IMR-90 (cell line): ENCODE data around the gene SEMA5A. TPM values are rescaled to one million over a fixed set of nuclear protein-coding genes. Genes with fewer than 3 reads are reported as not detected.

Source experiments
- ATAC-seq: fragments of 200-7000 bp; cut with Tn5 transposase; 2 replicates; pipeline ENCODE4 v1.9.1; 2020; ENCODE audit warnings: low read depth, mild to moderate bottlenecking, moderate library complexity
- BruUV-seq: library from RNA; stranded (reverse); fragments of 400-500 nt; replicated peaks from 2 replicates; lab custom pipeline; 2021; lab: Mats Ljungman, UMichigan
- CTCF ChIA-PET: fragments of 300-600 bp; formaldehyde crosslinking; extraction: SDS; loops from one replicate; lab custom pipeline; 2021; ENCODE audit warnings: antibody characterized with exemption; lab: Yijun Ruan, JAX
- POLR2A ChIA-PET: fragments of 300-600 bp; sonication (Branson Sonifier 250); formaldehyde crosslinking; loops from one replicate; lab custom pipeline; 2022; ENCODE audit warnings: antibody characterized with exemption; ENCODE audit not compliant: unreplicated experiment; lab: Charles Lee
- DNase-seq: peaks from one replicate; pipeline ENCODE4 v3.0.0; 2013
- H2AFZ ChIP-seq: replicated peaks from 2 replicates; pipeline ENCODE3; 2013; ENCODE audit warnings: low read length, mild to moderate bottlenecking; ENCODE audit not compliant: poor library complexity
- H2AK5ac ChIP-seq: 2 replicates; pipeline ENCODE4 v1.6.1; 2013; ENCODE audit warnings: low read depth, low read length, inconsistent platforms
- H2AK9ac ChIP-seq: replicated peaks from 2 replicates; pipeline ENCODE3; 2013; ENCODE audit warnings: mild to moderate bottlenecking, low read depth, low read length, moderate library complexity; ENCODE audit not compliant: poor library complexity
- H2BK120ac ChIP-seq: 2 replicates; pipeline ENCODE4 v1.6.1; 2013; ENCODE audit warnings: low read depth, low read length, inconsistent platforms
- H2BK15ac ChIP-seq: 3 replicates; pipeline ENCODE4 v1.6.1; 2013; ENCODE audit warnings: low read depth, low read length, inconsistent platforms
- H2BK20ac ChIP-seq: 2 replicates; pipeline ENCODE4 v1.6.1; 2013; ENCODE audit warnings: low read depth, mild to moderate bottlenecking, inconsistent platforms, low read length, moderate library complexity
- H2BK5ac ChIP-seq: 2 replicates; pipeline ENCODE4 v1.6.1; 2013; ENCODE audit warnings: mild to moderate bottlenecking, low read depth, low read length, inconsistent platforms; ENCODE audit not compliant: poor library complexity, severe bottlenecking
- H3K14ac ChIP-seq: replicated peaks from 2 replicates; pipeline ENCODE4 v1.6.1; 2013; ENCODE audit warnings: low read depth, low read length, inconsistent platforms
- H3K18ac ChIP-seq: 2 replicates; pipeline ENCODE4 v1.6.1; 2013; ENCODE audit warnings: low read depth, low read length, control low read depth
- H3K23ac ChIP-seq: 2 replicates; pipeline ENCODE4 v1.6.1; 2013; ENCODE audit warnings: low read depth, low read length, inconsistent platforms
- H3K27ac ChIP-seq: 2 replicates; pipeline ENCODE4 v1.5.1; 2013; ENCODE audit warnings: mild to moderate bottlenecking, control low read depth, low read length; ENCODE audit not compliant: insufficient read depth
- H3K27me3 ChIP-seq: 2 replicates; pipeline ENCODE4 v1.6.1; 2013; ENCODE audit warnings: low read length; ENCODE audit not compliant: control insufficient read depth, insufficient read depth
- H3K36me3 ChIP-seq: 2 replicates; pipeline ENCODE4 v1.6.1; 2013; ENCODE audit warnings: low read length, mixed read lengths; ENCODE audit not compliant: control insufficient read depth, insufficient read depth
- H3K4ac ChIP-seq: 2 replicates; pipeline ENCODE4 v1.6.1; 2013; ENCODE audit warnings: low read depth, low read length, inconsistent platforms
- H3K4me1 ChIP-seq: 2 replicates; pipeline ENCODE4 v1.6.1; 2013; ENCODE audit warnings: low read length, mixed read lengths; ENCODE audit not compliant: control insufficient read depth, insufficient read depth
- H3K4me2 ChIP-seq: 2 replicates; pipeline ENCODE4 v1.6.1; 2013; ENCODE audit warnings: low read depth, mild to moderate bottlenecking, control low read depth, low read length, moderate library complexity
- H3K4me3 ChIP-seq: 2 replicates; pipeline ENCODE4 v1.5.1; 2013; ENCODE audit warnings: low read depth, mild to moderate bottlenecking, control low read depth, low read length, moderate library complexity; ENCODE audit not compliant: insufficient read depth
- H3K56ac ChIP-seq: 2 replicates; pipeline ENCODE4 v1.6.1; 2013; ENCODE audit warnings: low read length, inconsistent platforms; ENCODE audit not compliant: insufficient read depth; ENCODE audit errors: extremely low read depth
- H3K79me1 ChIP-seq, 2 experiments: 2 replicates each; pipeline ENCODE4 v1.6.1; 2013; ENCODE audit warnings: low read length in 2 of 2, inconsistent platforms in 1 of 2, low read depth in 1 of 2
- H3K9ac ChIP-seq: 2 replicates; pipeline ENCODE4 v1.6.1; 2013; ENCODE audit warnings: low read depth, low read length, control low read depth
- H3K9me1 ChIP-seq: 2 replicates; pipeline ENCODE4 v1.6.1; 2013; ENCODE audit warnings: low read length, inconsistent platforms; ENCODE audit not compliant: insufficient read depth
- H3K9me3 ChIP-seq: 2 replicates; pipeline ENCODE4 v1.6.1; 2013; ENCODE audit warnings: low read length; ENCODE audit not compliant: control insufficient read depth, insufficient read depth
- H4K20me1 ChIP-seq: 2 replicates; pipeline ENCODE4 v1.6.1; 2013; ENCODE audit warnings: low read length, inconsistent platforms; ENCODE audit not compliant: insufficient read depth
- H4K5ac ChIP-seq: 2 replicates; pipeline ENCODE4 v1.6.1; 2013; ENCODE audit warnings: mild to moderate bottlenecking, low read depth, low read length, control low read depth
- H4K8ac ChIP-seq, 2 experiments: 2 replicates each; pipeline ENCODE4 v1.6.1; 2013; ENCODE audit warnings: low read depth in 2 of 2, low read length in 2 of 2, control low read depth in 1 of 2, inconsistent platforms in 1 of 2
- H4K91ac ChIP-seq: 2 replicates; pipeline ENCODE4 v1.6.1; 2013; ENCODE audit warnings: low read depth, low read length, inconsistent platforms; ENCODE audit not compliant: insufficient read depth
- BHLHE40 ChIP-seq: fragments of 150-350 bp; IDR thresholded peaks from 2 replicates; pipeline ENCODE4 v1.6.1; 2016; ENCODE audit warnings: mild to moderate bottlenecking, low read depth, low read length
- CEBPB ChIP-seq: IDR thresholded peaks from 2 replicates; pipeline ENCODE4 v1.6.1; 2012; ENCODE audit warnings: low read depth, low read length, improper control_type of control experiment
- CHD1 ChIP-seq: IDR thresholded peaks from 2 replicates; pipeline ENCODE4 v1.6.1; 2012; ENCODE audit warnings: low read depth, low read length, improper control_type of control experiment
- CTCF ChIP-seq: conservative IDR thresholded peaks from 2 replicates; pipeline ENCODE4 v1.5.1; 2012; ENCODE audit warnings: mild to moderate bottlenecking, low read depth, low read length, improper control_type of control experiment
- ELK1 ChIP-seq: fragments of 150-350 bp; IDR thresholded peaks from 2 replicates; pipeline ENCODE4 v1.6.1; 2016; ENCODE audit warnings: low read depth, mild to moderate bottlenecking, low read length, moderate library complexity, borderline replicate concordance
- FOS ChIP-seq: fragments of 150-350 bp; IDR thresholded peaks from 2 replicates; pipeline ENCODE4 v1.6.1; 2016; ENCODE audit warnings: low read depth, low read length
- MAFK ChIP-seq: IDR thresholded peaks from 2 replicates; pipeline ENCODE4 v1.6.1; 2012; ENCODE audit warnings: low read depth, low read length, improper control_type of control experiment
- MAZ ChIP-seq: IDR thresholded peaks from 2 replicates; pipeline ENCODE4 v1.6.1; 2012; ENCODE audit warnings: low read depth, mild to moderate bottlenecking, low read length, improper control_type of control experiment, moderate library complexity, borderline replicate concordance
- MXI1 ChIP-seq: IDR thresholded peaks from 2 replicates; pipeline ENCODE4 v1.6.1; 2012; ENCODE audit warnings: low read depth, mild to moderate bottlenecking, low read length, moderate library complexity, borderline replicate concordance
- NFE2L2 ChIP-seq: fragments of 150-350 bp; IDR thresholded peaks from 2 replicates; pipeline ENCODE4 v1.6.1; 2016; ENCODE audit warnings: low read depth, mild to moderate bottlenecking, low read length
- POLR2A ChIP-seq: IDR thresholded peaks from 2 replicates; pipeline ENCODE4 v1.6.1; 2012; ENCODE audit warnings: mild to moderate bottlenecking, low read depth, low read length
- RAD21 ChIP-seq: IDR thresholded peaks from 2 replicates; pipeline ENCODE4 v1.6.1; 2012; ENCODE audit warnings: low read length, improper control_type of control experiment
- RCOR1 ChIP-seq: IDR thresholded peaks from 2 replicates; pipeline ENCODE4 v1.6.1; 2012; ENCODE audit warnings: mild to moderate bottlenecking, low read length, improper control_type of control experiment; ENCODE audit not compliant: insufficient replicate concordance
- RFX5 ChIP-seq: IDR thresholded peaks from 2 replicates; pipeline ENCODE4 v1.8.0; 2012; ENCODE audit warnings: low read depth, mild to moderate bottlenecking, low read length, moderate library complexity
- SMC3 ChIP-seq: fragments of 150-350 bp; IDR thresholded peaks from 2 replicates; pipeline ENCODE4 v1.6.1; 2016; ENCODE audit warnings: low read depth, mild to moderate bottlenecking, antibody characterized with exemption, low read length, moderate library complexity
- USF2 ChIP-seq: fragments of 150-350 bp; IDR thresholded peaks from 2 replicates; pipeline ENCODE4 v1.6.1; 2017; ENCODE audit warnings: mild to moderate bottlenecking, antibody characterized with exemption, low read length, low read depth
- dilution Hi-C: fragments of 300-500 bp; cut with HindIII; formaldehyde crosslinking; loops from one replicate; pipeline ENCODE4 v1.14.3; 2018; ENCODE audit warnings: low sequenced_read_pairs; ENCODE audit not compliant: unreplicated experiment
- in situ Hi-C: fragments of 300-500 bp; cut with MboI; formaldehyde crosslinking; loops from 3 replicates; pipeline ENCODE4 v1.14.3; 2019; ENCODE audit warnings: low sequenced_read_pairs, inconsistent platforms, mixed read lengths
- intact Hi-C: fragments of 100-400 bp; cut with micrococcal nuclease; formaldehyde crosslinking; loops from 2 replicates; pipeline ENCODE4 v1.10.0; 2022
- polyA plus RNA-seq, 3 experiments: library from polyadenylated mRNA; depleted of rRNA; stranded (reverse); fragments of >200 nt; gene quantifications; 2 replicates each; pipeline ENCODE4 v1.2.3, GENCODE V29; 2012; ENCODE audit warnings: low replicate concordance in 1 of 3
- total RNA-seq: library from RNA; depleted of rRNA; stranded (reverse); fragments of >200 nt; gene quantifications from 2 replicates; pipeline ENCODE4 v1.2.3, GENCODE V29; 2012

The SEMA5A gene
- total and polyA plus RNA-seq, 2 of the 4 experiments (the other 2 are of a cell fraction), result 8.2 to 9.9 TPM

DNA sequence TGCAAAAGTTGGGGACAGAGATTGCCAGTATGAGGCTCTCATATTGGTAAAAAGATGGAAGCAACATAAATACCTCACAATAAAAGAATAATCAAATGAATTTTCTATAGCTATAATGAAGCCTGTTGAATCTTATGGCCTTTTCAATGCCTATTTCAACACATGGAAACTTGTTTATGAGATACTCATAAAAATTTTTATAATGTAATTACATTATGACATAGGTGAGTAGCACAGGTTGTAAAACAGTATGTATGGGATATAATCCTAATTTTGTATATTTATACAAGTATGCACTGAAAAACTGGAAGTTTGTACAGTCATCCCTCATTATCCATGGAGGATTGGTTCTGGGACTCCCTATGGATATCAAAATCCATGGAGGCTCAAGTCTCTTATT is 21.2 kb upstream of the SEMA5A start:
- H4K5ac ChIP-seq, result no peak overlapping the region
- no peaks in the 10 kb centered on the region for H3K4me1 ChIP-seq
- H3K4me3 ChIP-seq, result no peak overlapping the region
- no peaks in the 10 kb centered on the region for H4K20me1 ChIP-seq
- no peak overlapping the region for H3K23ac ChIP-seq
- H3K9ac ChIP-seq, result no peak overlapping the region
- no peak overlapping the region for H4K91ac ChIP-seq
- no peak overlapping the region for H3K27ac ChIP-seq
- no peaks in the 10 kb centered on the region for H3K79me1 ChIP-seq
- H3K14ac ChIP-seq, result no peak overlapping the region
- no peak overlapping the region for H2AFZ ChIP-seq
- POLR2A ChIA-PET, result no interaction called here
- intact Hi-C loops, result no loop called here
- DNase-seq, result no peak
- H3K27me3 ChIP-seq, result no peaks in the 10 kb centered on the region
- TF ChIP-seq POLR2A, result no peak
- no peak for TF ChIP-seq NFE2L2
- no peak for TF ChIP-seq CTCF
- no peak for TF ChIP-seq CHD1
- no peak for TF ChIP-seq SMC3
- TF ChIP-seq RFX5, result no peak
- TF ChIP-seq MAZ, result no peak
- no peak for TF ChIP-seq CEBPB
- no peak for TF ChIP-seq MAFK
- TF ChIP-seq MXI1, result no peak
- no peak for TF ChIP-seq RAD21
- no peak for TF ChIP-seq BHLHE40
- no peak for TF ChIP-seq USF2
- no peak for TF ChIP-seq RCOR1
- TF ChIP-seq FOS, result no peak
- no peak for TF ChIP-seq ELK1
- no peak overlapping the region for H3K4ac ChIP-seq
- CTCF ChIA-PET, result no interaction called here
- in situ Hi-C loops, result no loop called here
- no peaks in the 10 kb centered on the region for H3K9me3 ChIP-seq
- no peak overlapping the region for H2BK120ac ChIP-seq
- H3K4me2 ChIP-seq, result no peak overlapping the region
- no peak overlapping the region for H4K8ac ChIP-seq
- no TSS peak for BruUV-seq
- no peak overlapping the region for H3K18ac ChIP-seq
- H2AK9ac ChIP-seq, result no peak overlapping the region
- no peak overlapping the region for H2AK5ac ChIP-seq
- H2BK20ac ChIP-seq, result no peak overlapping the region
- dilution Hi-C loops, result no loop called here
- H3K9me1 ChIP-seq, result no peaks in the 10 kb centered on the region
- no peak overlapping the region for H2BK15ac ChIP-seq
- H2BK5ac ChIP-seq, result no peak overlapping the region
- no peaks in the 10 kb centered on the region for H3K36me3 ChIP-seq
- ATAC-seq, result no peak
- no peak overlapping the region for H3K56ac ChIP-seq
